Measurements from ENCODE around the gene S100P.

GRCh38 chr4:6732441-6733357 lies 39.0 kb downstream of the S100P start:
- TF ChIP-seq CTCF (conservative IDR thresholded peaks at IDR 0.05): no peak
- TF ChIP-seq EZH2 (IDR thresholded peaks at IDR 0.05; ENCODE audit: low read depth): no peak

Data from PC-9 (cell line).